Caco-2 (cell line): ENCODE data around the gene AEN. TPM values are rescaled to one million over a fixed set of nuclear protein-coding genes. Genes with fewer than 3 reads are reported as not detected.
A peak's percentile ranks its signal among the peaks of the same experiment; 100 is the strongest.

Experiments used
- BruUV-seq: library from RNA; stranded (reverse); fragments of 400-500 nt; replicated peaks from 2 replicates; lab custom pipeline; 2021; lab: Mats Ljungman, UMichigan
- CTCF ChIA-PET: fragments of 300-600 bp; sonication (Branson Sonifier 250); formaldehyde crosslinking; loops from one replicate; lab custom pipeline; 2022; ENCODE audit warnings: antibody characterized with exemption; lab: Charles Lee
- POLR2A ChIA-PET: fragments of 300-600 bp; sonication (Branson Sonifier 250); formaldehyde crosslinking; loops from one replicate; lab custom pipeline; 2022; ENCODE audit warnings: antibody characterized with exemption; lab: Charles Lee
- DNase-seq, 2 experiments: peaks; one replicate each; pipeline versions ENCODE4 v3.0.0 to v3.0.0-alpha.2; 2020 to 2022
- H3K27me3 ChIP-seq: replicated peaks from 2 replicates; pipeline ENCODE4 v1.6.0; 2011; ENCODE audit warnings: low read length; ENCODE audit not compliant: control insufficient read depth, insufficient read depth
- H3K36me3 ChIP-seq: 2 replicates; pipeline ENCODE4 v1.5.1; 2011; ENCODE audit warnings: low read length; ENCODE audit not compliant: control insufficient read depth, insufficient read depth
- H3K4me1 ChIP-seq: fragments of 250-450 bp; sonication (Bioruptor Pico); 2 replicates; pipeline ENCODE4 v1.5.1; 2020; ENCODE audit warnings: mild to moderate bottlenecking
- H3K4me3 ChIP-seq: 2 replicates; pipeline ENCODE4 v1.5.1; 2011; ENCODE audit warnings: low read depth, mild to moderate bottlenecking, control low read depth, low read length
- H3K9me3 ChIP-seq: fragments of 250-450 bp; sonication (Bioruptor Pico); 2 replicates; pipeline ENCODE4 v1.5.1; 2020; ENCODE audit warnings: mild to moderate bottlenecking, moderate library complexity
- H3K27ac Mint-ChIP-seq: one replicate; pipeline ENCODE4 v1.8.0; 2022; ENCODE audit warnings: mixed read lengths; ENCODE audit not compliant: unreplicated experiment
- H3K27me3 Mint-ChIP-seq: one replicate; pipeline ENCODE4 v1.8.0; 2022; ENCODE audit warnings: mixed read lengths; ENCODE audit not compliant: insufficient read depth, unreplicated experiment
- H3K36me3 Mint-ChIP-seq: one replicate; pipeline ENCODE4 v1.8.0; 2022; ENCODE audit warnings: mild to moderate bottlenecking, mixed read lengths; ENCODE audit not compliant: insufficient read depth, unreplicated experiment
- H3K4me1 Mint-ChIP-seq: one replicate; pipeline ENCODE4 v1.8.0; 2022; ENCODE audit warnings: low read depth, mixed read lengths; ENCODE audit not compliant: unreplicated experiment
- H3K4me3 Mint-ChIP-seq: one replicate; pipeline ENCODE4 v1.8.0; 2022; ENCODE audit warnings: mild to moderate bottlenecking, moderate library complexity, mixed read lengths; ENCODE audit not compliant: unreplicated experiment
- H3K9me3 Mint-ChIP-seq: one replicate; pipeline ENCODE4 v1.8.0; 2022; ENCODE audit warnings: mixed read lengths; ENCODE audit not compliant: unreplicated experiment
- intact Hi-C: fragments of 100-400 bp; cut with micrococcal nuclease; formaldehyde crosslinking; loops from one replicate; pipeline ENCODE4 v1.10.0; 2022; ENCODE audit not compliant: unreplicated experiment
- total RNA-seq: library from RNA; stranded (reverse); gene quantifications from 2 replicates; pipeline ENCODE4 v1.2.3, GENCODE V29; 2022
- TF ChIP-seq, protein P1 (sequence below), 2 experiments: fragments of 200-600 bp in 1 of 2; IDR thresholded peaks; 1 replicate in 1 of 2; 2 replicates in 1 of 2; pipeline versions ENCODE4 v1.5.1 to v1.8.0; 2011 to 2022; ENCODE audit warnings: antibody characterized with exemption in 1 of 2, control low read depth in 1 of 2, inconsistent platforms in 1 of 2, low read depth in 1 of 2, low read length in 1 of 2, mild to moderate bottlenecking in 1 of 2, moderate library complexity in 1 of 2; ENCODE audit not compliant: insufficient read depth in 1 of 2, severe bottlenecking in 1 of 2, unreplicated experiment in 1 of 2

Gene AEN
- total RNA-seq, 1 experiment from 2014 or later: 33.2 TPM

DNA sequence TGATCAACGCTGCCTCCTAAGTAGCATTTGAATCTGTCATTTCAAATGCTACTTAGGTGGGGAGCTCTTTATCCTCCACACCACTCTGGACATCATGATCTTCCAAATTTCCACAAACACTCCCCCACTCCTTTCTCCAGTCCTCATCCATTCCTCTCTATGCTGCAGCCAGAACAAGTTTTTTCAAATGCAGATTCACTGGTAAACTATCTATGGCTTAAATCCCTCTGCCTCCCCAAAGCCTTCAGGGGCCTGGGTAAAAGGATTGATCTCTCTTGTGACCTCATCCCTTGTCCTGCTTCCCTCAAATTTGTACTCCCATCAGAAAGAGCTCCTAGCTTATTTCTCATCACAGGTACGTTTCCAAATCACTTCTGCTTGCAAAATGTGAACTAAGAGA is 1.3 kb upstream of the AEN start:
- Mint-ChIP-seq H3K4me3 (no peak overlapping the region), H3K4me1 (peaks cover 24% of the 10 kb centered on the region)
- intact Hi-C loops: no loop called here

DNA sequence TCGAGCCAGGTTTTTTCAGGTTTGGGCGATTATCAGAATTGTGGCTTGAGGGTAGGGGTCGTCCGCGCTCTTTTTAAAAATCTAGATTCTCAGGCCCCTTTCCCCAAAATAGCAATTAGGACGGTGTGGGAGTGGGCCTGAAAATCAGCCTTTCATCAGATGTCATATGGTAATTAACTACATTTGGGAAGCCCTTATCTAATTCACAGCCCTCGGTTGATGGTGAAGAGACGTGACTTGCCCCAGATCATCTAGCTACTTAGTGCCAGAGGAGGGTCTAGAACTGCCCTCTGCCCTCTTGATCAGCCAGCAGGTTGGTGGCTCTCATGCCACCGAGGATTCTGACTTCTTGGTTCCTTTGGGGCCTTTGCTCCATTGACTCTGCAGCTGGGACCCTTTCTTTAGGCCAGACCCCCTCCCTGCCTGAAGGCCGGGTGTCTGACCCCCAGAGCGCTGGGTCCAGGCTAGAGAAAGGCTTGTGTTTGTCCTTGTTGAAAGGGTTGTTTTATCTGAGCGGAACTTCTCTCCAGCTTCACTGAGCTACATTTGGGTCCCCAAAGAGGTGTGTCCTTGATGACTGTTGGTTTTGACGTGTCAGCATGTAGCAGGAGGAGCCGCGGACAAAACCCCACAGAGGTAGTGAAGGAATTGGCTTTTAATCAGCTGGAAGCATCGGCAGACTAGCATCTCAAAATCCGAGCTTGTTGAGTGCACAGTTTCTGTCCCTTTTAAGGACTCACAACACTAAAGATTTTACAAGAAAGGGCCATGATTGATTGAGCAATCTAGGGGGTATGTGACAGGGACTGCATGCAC is 857 bp downstream of the AEN start:
- DNase-seq: no peak
- CTCF ChIA-PET: interaction anchor here (1.0 kb wide), 1 partner anchor 17 kb away, joined by 3 read pairs; the partner anchor contains the start of gene ISG20
- BruUV-seq: TSS peak; percentile 82
- Mint-ChIP-seq H3K9me3 (no peaks in the 10 kb centered on the region), H3K27me3 (no peaks in the 10 kb centered on the region), H3K27ac (peak overlapping the region; percentile 89), H3K4me1 (peaks cover 24% of the 10 kb centered on the region), H3K4me3 (peak overlapping the region; percentile 91), H3K36me3 (peaks cover 36% of the 10 kb centered on the region)
- Histone ChIP-seq H3K9me3 (no peaks in the 10 kb centered on the region), H3K27me3 (no peaks in the 10 kb centered on the region), H3K36me3 (no peaks in the 10 kb centered on the region), H3K4me1 (peaks cover 7% of the 10 kb centered on the region; the same call in 1 of the 2 replicates), H3K4me3 (peak overlapping the region; percentile 92)
- intact Hi-C loops: loop anchor here (1.0 kb wide), 1 partner anchor 16 kb away; no protein-coding TSS in a partner anchor
- TF ChIP-seq, protein P1, sequence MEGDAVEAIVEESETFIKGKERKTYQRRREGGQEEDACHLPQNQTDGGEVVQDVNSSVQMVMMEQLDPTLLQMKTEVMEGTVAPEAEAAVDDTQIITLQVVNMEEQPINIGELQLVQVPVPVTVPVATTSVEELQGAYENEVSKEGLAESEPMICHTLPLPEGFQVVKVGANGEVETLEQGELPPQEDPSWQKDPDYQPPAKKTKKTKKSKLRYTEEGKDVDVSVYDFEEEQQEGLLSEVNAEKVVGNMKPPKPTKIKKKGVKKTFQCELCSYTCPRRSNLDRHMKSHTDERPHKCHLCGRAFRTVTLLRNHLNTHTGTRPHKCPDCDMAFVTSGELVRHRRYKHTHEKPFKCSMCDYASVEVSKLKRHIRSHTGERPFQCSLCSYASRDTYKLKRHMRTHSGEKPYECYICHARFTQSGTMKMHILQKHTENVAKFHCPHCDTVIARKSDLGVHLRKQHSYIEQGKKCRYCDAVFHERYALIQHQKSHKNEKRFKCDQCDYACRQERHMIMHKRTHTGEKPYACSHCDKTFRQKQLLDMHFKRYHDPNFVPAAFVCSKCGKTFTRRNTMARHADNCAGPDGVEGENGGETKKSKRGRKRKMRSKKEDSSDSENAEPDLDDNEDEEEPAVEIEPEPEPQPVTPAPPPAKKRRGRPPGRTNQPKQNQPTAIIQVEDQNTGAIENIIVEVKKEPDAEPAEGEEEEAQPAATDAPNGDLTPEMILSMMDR (IDR thresholded peaks at IDR 0.05; ENCODE audit: insufficient read depth in 1 of 2, low read depth in 1 of 2, low read length in 1 of 2, severe bottlenecking in 1 of 2, unreplicated experiment in 1 of 2): no peak
- POLR2A ChIA-PET: interaction anchor here (0.5 to 2.0 kb wide), 3 partner anchors 15 to 155 kb away, joined by 3 to 14 read pairs (median 3); partner anchors contain the start of genes ISG20, MRPL46 and MRPS11

More for the DNA sequence above, 1.3 kb upstream of the AEN start:
- Histone ChIP-seq H3K36me3 (no peaks in the 10 kb centered on the region), H3K9me3 (no peaks in the 10 kb centered on the region), H3K4me1 (peaks cover 18% of the 10 kb centered on the region), H3K4me3 (no peak overlapping the region), H3K27me3 (no peaks in the 10 kb centered on the region)
- DNase-seq: no peak
- H3K27me3 Mint-ChIP-seq: no peaks in the 10 kb centered on the region
- H3K36me3 Mint-ChIP-seq: peaks cover 32% of the 10 kb centered on the region
- POLR2A ChIA-PET: no interaction called here
- BruUV-seq: no TSS peak
- CTCF ChIA-PET: no interaction called here
- TF ChIP-seq, protein P1 (IDR thresholded peaks at IDR 0.05; ENCODE audit: insufficient read depth in 1 of 2, low read depth in 1 of 2, low read length in 1 of 2, severe bottlenecking in 1 of 2, unreplicated experiment in 1 of 2): no peak
- H3K27ac Mint-ChIP-seq: no peak overlapping the region
- no peaks in the 10 kb centered on the region for H3K9me3 Mint-ChIP-seq

DNA sequence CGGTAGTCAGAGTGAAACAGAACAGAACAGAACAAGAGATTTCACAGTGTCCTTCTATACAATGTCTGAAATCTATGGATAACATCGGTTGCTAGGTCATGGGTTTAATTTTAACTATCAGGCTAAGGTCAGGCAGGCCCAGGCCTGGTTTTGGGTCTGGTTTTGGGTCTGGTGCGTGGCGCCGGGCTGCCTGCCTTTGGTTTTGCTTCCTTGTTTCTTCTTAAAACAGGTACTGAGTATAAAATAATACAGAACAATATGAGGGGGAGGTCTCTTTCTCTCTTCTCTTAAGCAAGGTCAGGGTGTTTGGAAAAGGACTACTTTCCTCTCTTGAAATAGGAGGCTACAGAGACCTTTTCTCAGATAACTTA is 1.4 kb downstream of the AEN start:
- Mint-ChIP-seq H3K4me1 (peaks cover 24% of the 10 kb centered on the region), H3K36me3 (peaks cover 42% of the 10 kb centered on the region), H3K4me3 (peak overlapping the region; percentile 91), H3K27ac (peak overlapping the region; percentile 89), H3K27me3 (no peaks in the 10 kb centered on the region), H3K9me3 (no peaks in the 10 kb centered on the region)
- Histone ChIP-seq H3K4me3 (peak overlapping the region; percentile 92), H3K36me3 (no peaks in the 10 kb centered on the region; the same call in 1 of the 2 replicates), H3K4me1 (peaks cover 7% of the 10 kb centered on the region; the same call in 1 of the 2 replicates), H3K9me3 (no peaks in the 10 kb centered on the region), H3K27me3 (no peaks in the 10 kb centered on the region)
- no TSS peak for BruUV-seq
- POLR2A ChIA-PET: interaction anchor here (2.0 kb wide), 1 partner anchor 16 kb away, joined by 14 read pairs; the partner anchor contains the start of gene ISG20
- CTCF ChIA-PET: interaction anchor here (1.0 kb wide), 1 partner anchor 16 kb away, joined by 3 read pairs; the partner anchor contains the start of gene ISG20
- no peak for DNase-seq
- TF ChIP-seq, protein P1 (IDR thresholded peaks at IDR 0.05; ENCODE audit: insufficient read depth in 1 of 2, low read depth in 1 of 2, low read length in 1 of 2, severe bottlenecking in 1 of 2, unreplicated experiment in 1 of 2): no peak
- intact Hi-C loops: no loop called here
